LNCaP clone FGC (cell line): ENCODE data around the gene STT3B.

ENCODE experiments used
- DNase-seq: peaks from one replicate; pipeline ENCODE4 v3.0.0-alpha.2; 2011; ENCODE audit warnings: low read depth
- H3K4me3 ChIP-seq: 2 replicates; pipeline ENCODE4 v1.5.1; 2011; ENCODE audit warnings: mild to moderate bottlenecking, low read depth, low read length, control low read depth
- CTCF ChIP-seq: IDR thresholded peaks from 2 replicates; pipeline ENCODE4 v1.5.1; 2012; ENCODE audit warnings: mild to moderate bottlenecking; ENCODE audit not compliant: control insufficient read depth, insufficient read depth; ENCODE audit errors: extremely low read depth

STT3B gene

GRCh38 chr3:31532587-31533168, at the start of gene STT3B:
Gene STT3B (plus strand): TSS chr3:31532925. CDS start chr3:31532999, 74 bp downstream.
- no peak for TF ChIP-seq CTCF
- peak within 1 kb of the TSS; percentile 80 for H3K4me3 ChIP-seq
- DNase-seq: peak; percentile 33

GRCh38 chr3:31483776-31484175, 48.9 kb upstream of the STT3B start:
- no peak for DNase-seq
- no peak overlapping the region for H3K4me3 ChIP-seq
- TF ChIP-seq CTCF: no peak

- no peak for TF ChIP-seq CTCF
Observed at GRCh38 chr3:31485196-31485595, 47.5 kb upstream of the STT3B start.

GRCh38 chr3:31486865-31487533, 45.7 kb upstream of the STT3B start:
- H3K4me3 ChIP-seq: no peak overlapping the region
- TF ChIP-seq CTCF: no peak
- DNase-seq: no peak

More at GRCh38 chr3:31485196-31485595, 47.5 kb upstream of the STT3B start:
- H3K4me3 ChIP-seq: no peak overlapping the region
- no peak for DNase-seq

- TF ChIP-seq CTCF: no peak
- H3K4me3 ChIP-seq: no peak overlapping the region
- no peak for DNase-seq
Observed at GRCh38 chr3:31488475-31489017, 44.2 kb upstream of the STT3B start.

GRCh38 chr3:31490502-31490901, 42.2 kb upstream of the STT3B start:
- no peak overlapping the region for H3K4me3 ChIP-seq
- no peak for DNase-seq
- no peak for TF ChIP-seq CTCF
